B cell (primary cell): ENCODE measurements around the gene ARPC1A. TPM values are rescaled to one million over a fixed set of nuclear protein-coding genes. Genes with fewer than 3 reads are reported as not detected.

Experiments
- ATAC-seq: fragments of 200-7000 bp; cut with Tn5 transposase; one replicate; pipeline ENCODE4 v1.10.0; 2021; ENCODE audit warnings: low read depth, mild to moderate bottlenecking, moderate number of reproducible peaks, moderate library complexity
- CTCF ChIA-PET: fragments of 350-600 bp; sonication (Branson Sonifier 250); formaldehyde crosslinking; loops from one replicate; lab custom pipeline; 2021; ENCODE audit warnings: antibody characterized with exemption, inconsistent platforms; lab: Charles Lee
- POLR2A ChIA-PET: fragments of 350-600 bp; sonication (Branson Sonifier 250); formaldehyde crosslinking; loops from one replicate; lab custom pipeline; 2021; ENCODE audit warnings: antibody characterized with exemption; lab: Charles Lee
- DNase-seq: peaks from one replicate; pipeline ENCODE4 v3.0.0; 2013
- H2AFZ ChIP-seq: 2 replicates; pipeline ENCODE4 v1.6.1; 2012; ENCODE audit warnings: mild to moderate bottlenecking, low read depth, low read length; ENCODE audit not compliant: insufficient read depth, poor library complexity, severe bottlenecking
- H3K27ac ChIP-seq, 2 donors: 1 replicate in 1 of 2; 2 replicates in 1 of 2; pipeline ENCODE4 v1.5.1; 2012 to 2013; ENCODE audit warnings: low read length in 2 of 2, mild to moderate bottlenecking in 2 of 2, moderate library complexity in 1 of 2
- H3K27me3 ChIP-seq, 4 experiments: fragments of 200-600 bp in 1 of 4; sonication (generic) in 1 of 4; replicated peaks in 1 of 4; 1 replicate in 2 of 4; 2 replicates in 2 of 4; pipeline versions ENCODE4 v1.6.1 to v1.7.0; 2013 to 2016; ENCODE audit warnings: low read length in 3 of 4, mild to moderate bottlenecking in 2 of 4, mixed read lengths in 1 of 4, moderate library complexity in 1 of 4; ENCODE audit not compliant: insufficient read depth in 4 of 4, control insufficient read depth in 3 of 4; ENCODE audit errors: control extremely low read depth in 1 of 4
- H3K36me3 ChIP-seq, 2 experiments: replicated peaks in 1 of 2; 1 replicate in 1 of 2; 2 replicates in 1 of 2; pipeline versions ENCODE4 v1.6.1 to v1.7.1; 2013; ENCODE audit warnings: low read length in 1 of 2; ENCODE audit not compliant: insufficient read depth in 2 of 2, control insufficient read depth in 1 of 2; ENCODE audit errors: control extremely low read depth in 1 of 2, extremely low read depth in 1 of 2
- H3K4me1 ChIP-seq, 2 donors: fragments of 200-600 bp in 1 of 2; sonication (generic) in 1 of 2; 1 replicate in 1 of 2; 2 replicates in 1 of 2; pipeline versions ENCODE4 v1.5.1 to v1.6.1; 2013 to 2017; ENCODE audit warnings: low read length in 2 of 2; ENCODE audit not compliant: control insufficient read depth in 2 of 2, insufficient read depth in 2 of 2
- H3K4me2 ChIP-seq: replicated peaks from 2 replicates; pipeline ENCODE3; 2012; ENCODE audit warnings: mild to moderate bottlenecking, low read depth, low read length; ENCODE audit not compliant: poor library complexity, severe bottlenecking
- H3K4me3 ChIP-seq, 5 experiments: fragments of 200-600 bp in 1 of 5; sonication (generic) in 1 of 5; 1 replicate in 3 of 5; 2 replicates in 2 of 5; pipeline versions ENCODE4 v1.5.1 to v1.7.0; 2011 to 2016; ENCODE audit warnings: low read length in 4 of 5, mild to moderate bottlenecking in 4 of 5, low read depth in 2 of 5, control low read depth in 1 of 5, moderate library complexity in 1 of 5; ENCODE audit not compliant: insufficient read depth in 1 of 5; ENCODE audit errors: control extremely low read depth in 1 of 5, extremely low read depth in 1 of 5
- H3K79me2 ChIP-seq: fragments of 200-600 bp; sonication (generic); one replicate; pipeline ENCODE4 v1.6.0; 2016; ENCODE audit warnings: low read length; ENCODE audit not compliant: control insufficient read depth, insufficient read depth
- H3K9ac ChIP-seq: fragments of 200-600 bp; sonication (generic); 2 replicates; pipeline ENCODE4 v1.6.1; 2017; ENCODE audit warnings: mild to moderate bottlenecking, low read length, moderate library complexity
- H3K9me3 ChIP-seq, 3 donors: one replicate each; pipeline versions ENCODE4 v1.6.1 to v1.7.1; 2013; ENCODE audit warnings: low read length in 2 of 3; ENCODE audit not compliant: control insufficient read depth in 2 of 3, insufficient read depth in 1 of 3; ENCODE audit errors: control extremely low read depth in 1 of 3
- H4K20me1 ChIP-seq: 2 replicates; pipeline ENCODE4 v1.6.0; 2012; ENCODE audit warnings: mild to moderate bottlenecking, low read length; ENCODE audit not compliant: insufficient read depth, control insufficient read depth, poor library complexity, severe bottlenecking
- H3K27ac Mint-ChIP-seq: one replicate; pipeline ENCODE4 v1.8.0; 2021; ENCODE audit warnings: mixed read lengths
- H3K27me3 Mint-ChIP-seq: one replicate; pipeline ENCODE4 v1.8.0; 2021; ENCODE audit warnings: mixed read lengths
- H3K4me1 Mint-ChIP-seq: one replicate; pipeline ENCODE4 v1.8.0; 2021; ENCODE audit warnings: mixed read lengths
- H3K4me3 Mint-ChIP-seq: one replicate; pipeline ENCODE4 v1.8.0; 2021; ENCODE audit warnings: mixed read lengths
- H3K9me3 Mint-ChIP-seq: one replicate; pipeline ENCODE4 v1.8.0; 2022; ENCODE audit warnings: mixed read lengths; ENCODE audit not compliant: insufficient read depth
- EZH2 ChIP-seq: IDR thresholded peaks from 2 replicates; pipeline ENCODE4 v1.6.1; 2012; ENCODE audit warnings: borderline replicate concordance, low read depth, mild to moderate bottlenecking, moderate library complexity, low read length; ENCODE audit not compliant: insufficient read depth, poor library complexity, severe bottlenecking
- WGBS: methylation state at CpG from one replicate; pipeline ENCODE4 v1.1.5; 2013; ENCODE audit warnings: missing lambda C conversion rate; ENCODE audit not compliant: insufficient coverage; 5-methylcytosine and 5-hydroxymethylcytosine counted together
- intact Hi-C: fragments of 100-400 bp; cut with micrococcal nuclease; formaldehyde crosslinking; loops from one replicate; pipeline ENCODE4 v1.10.0; 2022
- polyA plus RNA-seq: library from polyadenylated mRNA; depleted of rRNA; stranded (reverse); fragments of >200 nt; gene quantifications from 2 replicates; pipeline ENCODE4 v1.2.3, GENCODE V29; 2012
- total RNA-seq, 2 donors: library from RNA; stranded (reverse); fragments of 120-200 nt in 1 of 2; gene quantifications; 1 replicate in 1 of 2; 2 replicates in 1 of 2; pipeline versions ENCODE4 v1.2.3 to v1.2.4, GENCODE V29; 2013 to 2022
- TF ChIP-seq, protein P1 (sequence below): fragments of 200-600 bp; IDR thresholded peaks from one replicate; pipeline ENCODE4 v1.8.0; 2022; ENCODE audit warnings: antibody characterized with exemption, mild to moderate bottlenecking

Gene ARPC1A
- total and polyA plus RNA-seq, 2 donors (not counting 1 experiment from before 2014, with no cell fraction given), result 41.7 to 45.5 TPM

DNA sequence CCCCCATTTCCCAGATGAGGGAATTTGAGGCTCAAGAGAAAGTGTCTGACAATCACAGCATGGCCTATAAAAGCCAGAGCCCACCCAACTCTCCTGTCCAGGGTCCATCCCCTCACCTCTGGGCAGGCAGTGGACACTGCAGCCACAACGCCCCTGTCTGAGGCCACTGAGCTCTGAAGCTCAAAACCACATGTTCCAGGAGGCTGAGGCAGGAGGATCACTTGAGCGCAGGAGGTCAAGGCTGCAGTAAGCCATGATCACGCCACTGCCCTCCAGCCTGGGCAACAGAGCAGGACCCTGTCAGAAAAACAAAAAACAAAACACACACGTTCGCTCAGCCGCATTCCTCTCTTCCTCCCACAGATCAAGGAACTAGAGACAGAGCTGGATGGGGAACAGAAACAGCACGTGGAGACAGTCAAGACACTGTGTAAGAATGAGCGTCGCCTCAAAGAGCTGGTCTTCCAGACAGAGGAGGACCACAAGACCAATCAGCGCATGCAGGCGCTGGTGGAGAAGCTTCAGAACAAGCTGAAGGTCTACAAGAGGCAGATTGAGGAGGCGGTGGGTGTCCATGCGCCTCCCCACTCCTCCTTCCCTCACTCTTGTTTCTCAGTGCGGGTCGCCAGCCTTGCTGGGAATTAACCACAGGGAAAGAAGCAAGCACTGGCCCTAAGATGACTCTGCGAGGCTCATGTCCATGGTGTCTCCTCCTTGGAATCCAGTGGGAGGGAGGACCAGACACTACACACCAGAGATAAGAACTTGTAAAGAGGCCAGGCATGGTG, 20.0 kb upstream of the ARPC1A start:
- 84% methylated on average over 14 of the region's 16 CpGs for WGBS
- no peaks in the 10 kb centered on the region for H3K36me3 ChIP-seq
- CTCF ChIA-PET, result interaction anchor here (0.6 kb wide), 1 partner anchor 273 kb away, joined by 3 read pairs; no protein-coding TSS in a partner anchor
- POLR2A ChIA-PET, result no interaction called here
- H4K20me1 ChIP-seq, result no peaks in the 10 kb centered on the region
- peaks cover 0 to 12% (median 0%) of the 10 kb centered on the region in 3 donors for H3K9me3 ChIP-seq
- intact Hi-C loops, result no loop called here
- H3K27me3 ChIP-seq, result no peaks in the 10 kb centered on the region
- H3K4me3 Mint-ChIP-seq, result no peak overlapping the region
- no peak overlapping the region for H3K4me3 ChIP-seq
- DNase-seq, result no peak
- no peak overlapping the region for H3K9ac ChIP-seq
- no peak overlapping the region for H3K4me2 ChIP-seq
- H3K9me3 Mint-ChIP-seq, result peaks cover 2% of the 10 kb centered on the region
- no peak for ATAC-seq
- H3K4me1 ChIP-seq, result no peaks in the 10 kb centered on the region
- no peak overlapping the region for H3K27ac ChIP-seq
- TF ChIP-seq, protein P1, sequence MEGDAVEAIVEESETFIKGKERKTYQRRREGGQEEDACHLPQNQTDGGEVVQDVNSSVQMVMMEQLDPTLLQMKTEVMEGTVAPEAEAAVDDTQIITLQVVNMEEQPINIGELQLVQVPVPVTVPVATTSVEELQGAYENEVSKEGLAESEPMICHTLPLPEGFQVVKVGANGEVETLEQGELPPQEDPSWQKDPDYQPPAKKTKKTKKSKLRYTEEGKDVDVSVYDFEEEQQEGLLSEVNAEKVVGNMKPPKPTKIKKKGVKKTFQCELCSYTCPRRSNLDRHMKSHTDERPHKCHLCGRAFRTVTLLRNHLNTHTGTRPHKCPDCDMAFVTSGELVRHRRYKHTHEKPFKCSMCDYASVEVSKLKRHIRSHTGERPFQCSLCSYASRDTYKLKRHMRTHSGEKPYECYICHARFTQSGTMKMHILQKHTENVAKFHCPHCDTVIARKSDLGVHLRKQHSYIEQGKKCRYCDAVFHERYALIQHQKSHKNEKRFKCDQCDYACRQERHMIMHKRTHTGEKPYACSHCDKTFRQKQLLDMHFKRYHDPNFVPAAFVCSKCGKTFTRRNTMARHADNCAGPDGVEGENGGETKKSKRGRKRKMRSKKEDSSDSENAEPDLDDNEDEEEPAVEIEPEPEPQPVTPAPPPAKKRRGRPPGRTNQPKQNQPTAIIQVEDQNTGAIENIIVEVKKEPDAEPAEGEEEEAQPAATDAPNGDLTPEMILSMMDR, result no peak
- no peak for TF ChIP-seq EZH2
- H3K4me1 Mint-ChIP-seq, result no peaks in the 10 kb centered on the region
- no peaks in the 10 kb centered on the region for H3K79me2 ChIP-seq
- H2AFZ ChIP-seq, result no peak overlapping the region
- peaks cover 3% of the 10 kb centered on the region for H3K27me3 Mint-ChIP-seq
- no peak overlapping the region for H3K27ac Mint-ChIP-seq

- TF ChIP-seq EZH2, result no peak
- TF ChIP-seq, protein P1, result no peak
- H3K27me3 Mint-ChIP-seq, result peaks cover 3% of the 10 kb centered on the region
- Histone ChIP-seq H3K27ac (no peak overlapping the region), H3K79me2 (no peaks in the 10 kb centered on the region), H3K4me3 (no peak overlapping the region), H3K9me3 (peaks cover 0 to 12% (median 0%) of the 10 kb centered on the region in 3 donors), H2AFZ (no peak overlapping the region), H3K27me3 (peaks cover 0 to 3% (median 0%) of the 10 kb centered on the region in 4 experiments), H3K4me1 (peaks cover 0 to 8% of the 10 kb centered on the region in 2 donors), H4K20me1 (no peaks in the 10 kb centered on the region), H3K4me2 (no peak overlapping the region), H3K36me3 (no peaks in the 10 kb centered on the region), H3K9ac (no peak overlapping the region)
- H3K4me1 Mint-ChIP-seq, result peaks cover 4% of the 10 kb centered on the region
- CTCF ChIA-PET, result interaction anchor here (0.7 kb wide), 1 partner anchor 469 kb away, joined by 5 read pairs; no protein-coding TSS in a partner anchor
- H3K4me3 Mint-ChIP-seq, result no peak overlapping the region
- intact Hi-C loops, result no loop called here
- no peak for ATAC-seq
- H3K9me3 Mint-ChIP-seq, result peaks cover 2% of the 10 kb centered on the region
- POLR2A ChIA-PET, result no interaction called here
- H3K27ac Mint-ChIP-seq, result no peak overlapping the region
- WGBS, result 98% methylated on average over 5 of the region's 7 CpGs
- DNase-seq, result no peak
Observed at GRCh38 chr7:99308461-99309074, 17.1 kb upstream of the ARPC1A start.
